Neural cell (in vitro differentiated cells): Measurements from ENCODE around the gene CPLX4. TPM values are rescaled to one million over a fixed set of nuclear protein-coding genes. Genes with fewer than 3 reads are reported as not detected.

ENCODE experiments used
- H2AFZ ChIP-seq: fragments of 200-600, 300-800 bp; sonication (generic), shearing (Covaris generic); 2 replicates; pipeline ENCODE4 v1.6.0; 2014; ENCODE audit warnings: low read depth, mild to moderate bottlenecking, antibody characterized with exemption, low read length, moderate library complexity
- H3F3A ChIP-seq: fragments of 200-600 bp; shearing (Covaris generic); 2 replicates; pipeline ENCODE4 v1.6.1; 2016; ENCODE audit warnings: mild to moderate bottlenecking, moderate library complexity, mixed read lengths, antibody characterized with exemption, low read length; ENCODE audit not compliant: insufficient read depth, poor library complexity, severe bottlenecking
- H3K27ac ChIP-seq: fragments of 200-600, 300-800 bp; sonication (generic), shearing (Covaris generic); 2 replicates; pipeline ENCODE4 v1.5.1; 2014; ENCODE audit warnings: mild to moderate bottlenecking, low read length, moderate library complexity
- H3K27me3 ChIP-seq: fragments of 300-800, 200-600 bp; sonication (generic), shearing (Covaris generic); 2 replicates; pipeline ENCODE4 v1.6.0; 2014; ENCODE audit warnings: mild to moderate bottlenecking, low read depth, low read length, moderate library complexity; ENCODE audit not compliant: insufficient read depth
- H3K36me3 ChIP-seq: fragments of 300-800, 200-600 bp; sonication (generic), shearing (Covaris generic); 2 replicates; pipeline ENCODE4 v1.5.1; 2014; ENCODE audit warnings: mild to moderate bottlenecking, antibody characterized with exemption, low read length, moderate library complexity; ENCODE audit not compliant: insufficient read depth
- H3K4me2 ChIP-seq: fragments of 300-800, 200-600 bp; sonication (generic), shearing (Covaris generic); 2 replicates; pipeline ENCODE4 v1.6.0; 2014; ENCODE audit warnings: mild to moderate bottlenecking, low read length
- H3K4me3 ChIP-seq: fragments of 300-800, 200-600 bp; sonication (generic), shearing (Covaris generic); 2 replicates; pipeline ENCODE4 v1.5.1; 2014; ENCODE audit warnings: mild to moderate bottlenecking, low read length, moderate library complexity
- H3K79me2 ChIP-seq: fragments of 200-600 bp; shearing (Covaris generic); replicated peaks from 2 replicates; pipeline ENCODE4 v1.6.0; 2014; ENCODE audit warnings: mild to moderate bottlenecking, low read length, moderate library complexity; ENCODE audit not compliant: insufficient read depth
- H3K9ac ChIP-seq: fragments of 300-800, 200-600 bp; sonication (generic), shearing (Covaris generic); 2 replicates; pipeline ENCODE4 v1.6.1; 2016; ENCODE audit warnings: mild to moderate bottlenecking, low read length, mixed read lengths
- H3K9me2 ChIP-seq: fragments of 200-600 bp; shearing (Covaris generic); 2 replicates; pipeline ENCODE4 v1.6.1; 2016; ENCODE audit warnings: mild to moderate bottlenecking, low read length, mixed read lengths; ENCODE audit not compliant: insufficient read depth
- H3K9me3 ChIP-seq: fragments of 200-600, 300-800 bp; sonication (generic), shearing (Covaris generic); 2 replicates; pipeline ENCODE4 v1.6.1; 2016; ENCODE audit warnings: mild to moderate bottlenecking, mixed run types, low read length, moderate library complexity, mixed read lengths
- H4K20me1 ChIP-seq: fragments of 200-600 bp; shearing (Covaris generic); 2 replicates; pipeline ENCODE4 v1.6.1; 2016; ENCODE audit warnings: mild to moderate bottlenecking, mixed run types; ENCODE audit not compliant: insufficient read depth
- CTCF ChIP-seq: fragments of 450-650 bp; IDR thresholded peaks from 2 replicates; pipeline ENCODE4 v1.5.1; 2014; ENCODE audit warnings: antibody characterized with exemption, mild to moderate bottlenecking, moderate library complexity; ENCODE audit not compliant: poor library complexity, severe bottlenecking
- EP300 ChIP-seq: fragments of 450-650 bp; conservative IDR thresholded peaks from 2 replicates; pipeline ENCODE4 v1.6.1; 2014; ENCODE audit warnings: antibody characterized with exemption, mild to moderate bottlenecking, moderate library complexity; ENCODE audit not compliant: poor library complexity, severe bottlenecking
- EZH2 ChIP-seq: fragments of 200-600, 300-800 bp; shearing (Covaris generic), sonication (generic); IDR thresholded peaks from 2 replicates; pipeline ENCODE4 v1.6.1; 2014; ENCODE audit warnings: antibody characterized with exemption, low read length, borderline replicate concordance, mild to moderate bottlenecking; ENCODE audit not compliant: insufficient read depth, poor library complexity, severe bottlenecking
- MXI1 ChIP-seq: fragments of 450-650 bp; conservative IDR thresholded peaks from 2 replicates; pipeline ENCODE4 v1.6.1; 2014; ENCODE audit warnings: antibody characterized with exemption, mild to moderate bottlenecking; ENCODE audit not compliant: poor library complexity, severe bottlenecking
- POLR2AphosphoS5 ChIP-seq: IDR thresholded peaks from 2 replicates; pipeline ENCODE4 v1.6.1; 2012
- RAD21 ChIP-seq: fragments of 450-650 bp; conservative IDR thresholded peaks from 2 replicates; pipeline ENCODE4 v1.6.1; 2014; ENCODE audit warnings: antibody characterized with exemption, mild to moderate bottlenecking, moderate library complexity
- REST ChIP-seq: IDR thresholded peaks from 2 replicates; pipeline ENCODE4 v1.6.1; 2012; ENCODE audit warnings: borderline replicate concordance
- SMC3 ChIP-seq: fragments of 450-650 bp; conservative IDR thresholded peaks from 2 replicates; pipeline ENCODE4 v1.6.1; 2014; ENCODE audit warnings: antibody characterized with exemption, mild to moderate bottlenecking, moderate library complexity; ENCODE audit not compliant: poor library complexity
- TAF1 ChIP-seq: IDR thresholded peaks from 2 replicates; pipeline ENCODE4 v1.6.1; 2012; ENCODE audit warnings: low read depth
- polyA plus RNA-seq: library from polyadenylated mRNA; depleted of rRNA; stranded (reverse); fragments of >200 nt; gene quantifications from 2 replicates; pipeline ENCODE4 v1.2.3, GENCODE V29; 2014

Gene CPLX4
- polyA plus RNA-seq, 1 donor from 2014 or later: not detected

- peaks cover 19% of the 10 kb centered on the region for H3K36me3 ChIP-seq
- no peak overlapping the region for H2AFZ ChIP-seq
- H3K9me2 ChIP-seq: no peaks in the 10 kb centered on the region
- H3K4me3 ChIP-seq: no peak overlapping the region
- no peak overlapping the region for H3K4me2 ChIP-seq
- H3F3A ChIP-seq: no peaks in the 10 kb centered on the region
- TF ChIP-seq POLR2AphosphoS5: no peak
- no peak for TF ChIP-seq SMC3
- TF ChIP-seq TAF1: no peak
- no peak for TF ChIP-seq EP300
- TF ChIP-seq CTCF: no peak
- no peak for TF ChIP-seq MXI1
- no peak for TF ChIP-seq EZH2
- TF ChIP-seq RAD21: no peak
- TF ChIP-seq REST: no peak
- peaks cover 7% of the 10 kb centered on the region for H3K79me2 ChIP-seq
- H4K20me1 ChIP-seq: no peaks in the 10 kb centered on the region
- no peak overlapping the region for H3K27ac ChIP-seq
- H3K27me3 ChIP-seq: no peaks in the 10 kb centered on the region
- no peaks in the 10 kb centered on the region for H3K9me3 ChIP-seq
- H3K9ac ChIP-seq: no peak overlapping the region
Observed at GRCh38 chr18:59352250-59352855, 33.9 kb upstream of the CPLX4 start.

- no peak overlapping the region for H3K27ac ChIP-seq
- H3K79me2 ChIP-seq: no peaks in the 10 kb centered on the region
- no peak overlapping the region for H3K4me2 ChIP-seq
- H3K9me2 ChIP-seq: no peaks in the 10 kb centered on the region
- TF ChIP-seq TAF1: no peak
- TF ChIP-seq CTCF: no peak
- TF ChIP-seq RAD21: no peak
- TF ChIP-seq MXI1: no peak
- TF ChIP-seq EP300: no peak
- TF ChIP-seq EZH2: no peak
- no peak for TF ChIP-seq SMC3
- TF ChIP-seq POLR2AphosphoS5: no peak
- no peak for TF ChIP-seq REST
- no peaks in the 10 kb centered on the region for H3F3A ChIP-seq
- peaks cover 4% of the 10 kb centered on the region for H3K9me3 ChIP-seq
- no peaks in the 10 kb centered on the region for H4K20me1 ChIP-seq
- H3K27me3 ChIP-seq: no peaks in the 10 kb centered on the region
- H3K9ac ChIP-seq: no peak overlapping the region
- H3K36me3 ChIP-seq: peaks cover 31% of the 10 kb centered on the region
- H3K4me3 ChIP-seq: no peak overlapping the region
- H2AFZ ChIP-seq: no peak overlapping the region
Observed at GRCh38 chr18:59345556-59345955, 27.1 kb upstream of the CPLX4 start.
